Measurements from ENCODE around the gene STAG1. TPM values are rescaled to one million over a fixed set of nuclear protein-coding genes. Genes with fewer than 3 reads are reported as not detected.
A peak's percentile ranks its signal among the peaks of the same experiment; 100 is the strongest.
"Not testable (repeated sequence)": the region's sequence is repeated elsewhere in the genome, so short reads cannot be mapped to it uniquely, and the experiment has no call there.

Gene STAG1
- total RNA-seq, 1 experiment from 2014 or later: 17.9 TPM

GRCh38 chr3:136351351-136351750 lies 400.8 kb downstream of the STAG1 start:
- no peak for DNase-seq (ENCODE audit: low read depth, low spot score)
- in situ Hi-C loops (cut with HindIII; ENCODE audit: low pct_unique_long_range_greater_than_20kb, low sequenced_read_pairs): no loop called here

- in situ Hi-C loops (cut with HindIII; ENCODE audit: low pct_unique_long_range_greater_than_20kb, low sequenced_read_pairs): no loop called here
- DNase-seq (ENCODE audit: low read depth, low spot score): no peak
Measured at GRCh38 chr3:136350557-136350956, 401.6 kb downstream of the STAG1 start.

- in situ Hi-C loops (cut with HindIII; ENCODE audit: low pct_unique_long_range_greater_than_20kb, low sequenced_read_pairs): no loop called here
- no peak for DNase-seq (ENCODE audit: low read depth, low spot score)
Measured at GRCh38 chr3:136350132-136350531, 402.0 kb downstream of the STAG1 start.

- DNase-seq (ENCODE audit: low read depth, low spot score): no peak
- in situ Hi-C loops (cut with HindIII; ENCODE audit: low pct_unique_long_range_greater_than_20kb, low sequenced_read_pairs): no loop called here
Measured at GRCh38 chr3:136346486-136346885, 405.7 kb downstream of the STAG1 start.

GRCh38 chr3:136343873-136344555 lies 408.2 kb downstream of the STAG1 start:
- DNase-seq (ENCODE audit: low read depth, low spot score): peak; percentile 17
- in situ Hi-C loops (cut with HindIII; ENCODE audit: low pct_unique_long_range_greater_than_20kb, low sequenced_read_pairs): no loop called here

GRCh38 chr3:136343446-136343845 lies 408.7 kb downstream of the STAG1 start:
- in situ Hi-C loops (cut with HindIII; ENCODE audit: low pct_unique_long_range_greater_than_20kb, low sequenced_read_pairs): no loop called here

GRCh38 chr3:136336329-136337100 lies 415.7 kb downstream of the STAG1 start:
- in situ Hi-C loops (cut with HindIII; ENCODE audit: low pct_unique_long_range_greater_than_20kb, low sequenced_read_pairs): no loop called here
- DNase-seq (ENCODE audit: low read depth, low spot score): no peak

More at GRCh38 chr3:136343446-136343845, 408.7 kb downstream of the STAG1 start:
- DNase-seq (ENCODE audit: low read depth, low spot score): no peak

- in situ Hi-C loops (cut with HindIII; ENCODE audit: low pct_unique_long_range_greater_than_20kb, low sequenced_read_pairs); DNase-seq (ENCODE audit: low read depth, low spot score): not testable (repeated sequence)
Measured at GRCh38 chr3:136334726-136335125, 417.5 kb downstream of the STAG1 start.

GRCh38 chr3:136334209-136334608 lies 418.0 kb downstream of the STAG1 start:
- in situ Hi-C loops (cut with HindIII; ENCODE audit: low pct_unique_long_range_greater_than_20kb, low sequenced_read_pairs): no loop called here
- no peak for DNase-seq (ENCODE audit: low read depth, low spot score)

- no peak for DNase-seq (ENCODE audit: low read depth, low spot score)
- in situ Hi-C loops (cut with HindIII; ENCODE audit: low pct_unique_long_range_greater_than_20kb, low sequenced_read_pairs): no loop called here
Measured at GRCh38 chr3:136332776-136333175, 419.4 kb downstream of the STAG1 start.

GRCh38 chr3:136332302-136332701 lies 419.9 kb downstream of the STAG1 start:
- DNase-seq (ENCODE audit: low read depth, low spot score): no peak
- in situ Hi-C loops (cut with HindIII; ENCODE audit: low pct_unique_long_range_greater_than_20kb, low sequenced_read_pairs): no loop called here

- in situ Hi-C loops (cut with HindIII; ENCODE audit: low pct_unique_long_range_greater_than_20kb, low sequenced_read_pairs): no loop called here
- no peak for DNase-seq (ENCODE audit: low read depth, low spot score)
Measured at GRCh38 chr3:136330900-136331299, 421.3 kb downstream of the STAG1 start.

- no peak for DNase-seq (ENCODE audit: low read depth, low spot score)
- in situ Hi-C loops (cut with HindIII; ENCODE audit: low pct_unique_long_range_greater_than_20kb, low sequenced_read_pairs): no loop called here
Measured at GRCh38 chr3:136329593-136329992, 422.6 kb downstream of the STAG1 start.

GRCh38 chr3:136327671-136328070 lies 424.5 kb downstream of the STAG1 start:
- DNase-seq (ENCODE audit: low read depth, low spot score): no peak
- in situ Hi-C loops (cut with HindIII; ENCODE audit: low pct_unique_long_range_greater_than_20kb, low sequenced_read_pairs): no loop called here

- no peak for DNase-seq (ENCODE audit: low read depth, low spot score)
- in situ Hi-C loops (cut with HindIII; ENCODE audit: low pct_unique_long_range_greater_than_20kb, low sequenced_read_pairs): no loop called here
Measured at GRCh38 chr3:136326316-136326715, 425.9 kb downstream of the STAG1 start.

- in situ Hi-C loops (cut with HindIII; ENCODE audit: low pct_unique_long_range_greater_than_20kb, low sequenced_read_pairs): no loop called here
Measured at GRCh38 chr3:136311968-136312367, 440.2 kb downstream of the STAG1 start.

GRCh38 chr3:136311261-136311660 lies 440.9 kb downstream of the STAG1 start:
- in situ Hi-C loops (cut with HindIII; ENCODE audit: low pct_unique_long_range_greater_than_20kb, low sequenced_read_pairs): no loop called here
- no peak for DNase-seq (ENCODE audit: low read depth, low spot score)

More at GRCh38 chr3:136311968-136312367, 440.2 kb downstream of the STAG1 start:
- DNase-seq (ENCODE audit: low read depth, low spot score): no peak

- in situ Hi-C loops (cut with HindIII; ENCODE audit: low pct_unique_long_range_greater_than_20kb, low sequenced_read_pairs): no loop called here
- DNase-seq (ENCODE audit: low read depth, low spot score): peak; percentile 60
Measured at GRCh38 chr3:136305879-136306278, 446.3 kb downstream of the STAG1 start.

GRCh38 chr3:136300444-136300843 lies 451.7 kb downstream of the STAG1 start:
- in situ Hi-C loops (cut with HindIII; ENCODE audit: low pct_unique_long_range_greater_than_20kb, low sequenced_read_pairs): no loop called here
- DNase-seq (ENCODE audit: low read depth, low spot score): no peak

Measured in SK-MEL-5 (cell line).